ENCODE data around the gene TTC27.

- TF ChIP-seq CTCF (conservative IDR thresholded peaks at IDR 0.05; ENCODE audit: low read length) (no peak), EZH2phosphoT487 (IDR thresholded peaks at IDR 0.05; ENCODE audit: borderline replicate concordance, low read depth, low read length) (no peak)
Observed at GRCh38 chr2:32864334-32865111, 236.7 kb downstream of the TTC27 start.

Data from OCI-LY7 (cell line).